DMS 273 (cell line): ENCODE data around the gene ZNF410.
"Not testable (repeated sequence)": the region's sequence is repeated elsewhere in the genome, so short reads cannot be mapped to it uniquely, and the experiment has no call there.

Experiments
- DNase-seq: peaks from one replicate; lab custom pipeline; 2025; ENCODE audit not compliant: unreplicated experiment; lab: John Stamatoyannopoulos, UW

ZNF410 gene

GRCh38 chr14:73886449-73887317 is at the start of gene ZNF410:
Gene ZNF410, plus strand, starts transcription at chr14:73886859. Its CDS starts 5,317 bp downstream, at chr14:73892176.
- peak; percentile 97 for DNase-seq

GRCh38 chr14:73838293-73839034 is 48.2 kb upstream of the ZNF410 start:
- DNase-seq, result not testable (repeated sequence)

GRCh38 chr14:73842201-73842600 is 44.5 kb upstream of the ZNF410 start:
- DNase-seq, result no peak

GRCh38 chr14:73842851-73843250 is 43.8 kb upstream of the ZNF410 start:
- no peak for DNase-seq

- no peak for DNase-seq
Observed at GRCh38 chr14:73843296-73843695, 43.4 kb upstream of the ZNF410 start.

GRCh38 chr14:73846947-73847346 is 39.7 kb upstream of the ZNF410 start:
- DNase-seq, result no peak

- no peak for DNase-seq
Observed at GRCh38 chr14:73851000-73851399, 35.7 kb upstream of the ZNF410 start.

- DNase-seq, result peak; percentile 99
Observed at GRCh38 chr14:73851567-73852382, 34.9 kb upstream of the ZNF410 start, which contains the start of gene PTGR2. Gene PTGR2, plus strand, starts transcription at chr14:73851831. Its CDS starts 7,032 bp downstream, at chr14:73858863.

- DNase-seq, result no peak
Observed at GRCh38 chr14:73859145-73859544, 27.5 kb upstream of the ZNF410 start.

GRCh38 chr14:73861073-73861472 is 25.6 kb upstream of the ZNF410 start:
- no peak for DNase-seq

- DNase-seq, result no peak
Observed at GRCh38 chr14:73862480-73862879, 24.2 kb upstream of the ZNF410 start.

GRCh38 chr14:73863209-73863608 is 23.4 kb upstream of the ZNF410 start:
- DNase-seq, result no peak

- no peak for DNase-seq
Observed at GRCh38 chr14:73865534-73866113, 21.0 kb upstream of the ZNF410 start.

- DNase-seq, result not testable (repeated sequence)
Observed at GRCh38 chr14:73869754-73870153, 16.9 kb upstream of the ZNF410 start.

- DNase-seq, result no peak
Observed at GRCh38 chr14:73870525-73871235, 16.0 kb upstream of the ZNF410 start.

GRCh38 chr14:73873660-73874059 is 13.0 kb upstream of the ZNF410 start:
- DNase-seq, result no peak

- DNase-seq, result no peak
Observed at GRCh38 chr14:73877790-73878189, 8.9 kb upstream of the ZNF410 start.

GRCh38 chr14:73878436-73878835 is 8.2 kb upstream of the ZNF410 start:
- no peak for DNase-seq

GRCh38 chr14:73879027-73879426 is 7.6 kb upstream of the ZNF410 start:
- DNase-seq, result no peak
